ENCODE results near the gene YTHDC2.

Gene YTHDC2

GRCh38 chr5:113598926-113599325, 85.4 kb downstream of the YTHDC2 start:
- TF ChIP-seq SIN3A (IDR thresholded peaks at IDR 0.05; ENCODE audit: borderline replicate concordance, insufficient read depth, low read length), result no peak
- TF ChIP-seq POLR2AphosphoS5 (IDR thresholded peaks at IDR 0.05; ENCODE audit: low read depth, low read length), result no peak
- no peak for TF ChIP-seq FOXP2 (optimal IDR thresholded peaks at IDR 0.05; ENCODE audit: borderline replicate concordance, extremely low read depth, extremely low read length, insufficient read depth)
- TF ChIP-seq TAF1 (IDR thresholded peaks at IDR 0.05; ENCODE audit: borderline replicate concordance, insufficient read depth, low read length), result no peak
- TF ChIP-seq REST (IDR thresholded peaks at IDR 0.05; ENCODE audit: insufficient read depth in 1 of 2, low read depth in 2 of 2, low read length in 2 of 2), result no peak

GRCh38 chr5:113600255-113600905, 86.9 kb downstream of the YTHDC2 start:
- TF ChIP-seq POLR2AphosphoS5 (IDR thresholded peaks at IDR 0.05; ENCODE audit: low read depth, low read length) (no peak), FOXP2 (optimal IDR thresholded peaks at IDR 0.05; ENCODE audit: borderline replicate concordance, extremely low read depth, extremely low read length, insufficient read depth) (no peak)

GRCh38 chr5:113601423-113601822, 87.9 kb downstream of the YTHDC2 start:
- TF ChIP-seq POLR2AphosphoS5 (IDR thresholded peaks at IDR 0.05; ENCODE audit: low read depth, low read length), result no peak

DNA sequence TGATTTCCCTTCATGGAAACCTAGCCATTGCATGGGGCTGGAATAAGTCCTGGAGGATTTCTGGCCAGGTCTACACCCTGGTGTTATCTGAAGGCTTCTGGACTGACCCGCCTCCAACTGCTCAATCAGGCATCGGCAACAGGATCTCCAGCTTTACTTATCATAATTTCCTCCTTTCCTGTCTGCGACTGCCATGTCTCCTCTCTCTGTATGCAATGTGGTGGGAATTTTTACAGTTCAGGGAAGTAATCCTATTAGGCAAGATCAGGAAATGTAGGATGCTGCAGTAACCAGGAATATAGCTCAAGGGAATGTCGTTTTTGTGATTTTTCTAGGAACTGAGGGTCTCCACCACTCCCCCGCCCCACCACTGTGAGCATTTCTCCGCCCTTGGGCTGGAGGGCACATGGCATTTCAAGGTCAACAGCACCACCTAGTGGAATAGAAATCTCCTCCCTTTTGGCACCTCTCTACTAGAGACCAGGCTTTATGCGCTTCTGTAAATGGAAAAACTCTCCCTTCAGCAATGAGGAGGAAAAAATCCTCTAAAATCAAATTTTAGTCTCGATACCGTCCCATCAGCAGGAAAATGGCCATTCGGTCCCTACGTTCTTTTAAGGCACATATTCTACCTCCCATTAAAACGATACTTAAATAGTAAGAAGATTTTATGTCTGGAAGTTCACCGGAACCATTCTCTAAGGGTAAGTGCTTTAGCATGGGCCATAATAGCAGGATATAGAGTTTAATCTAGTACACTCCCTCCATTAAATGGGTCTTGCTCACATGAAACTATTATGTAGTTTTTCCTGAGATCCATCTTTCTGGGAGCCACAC, 93.0 kb downstream of the YTHDC2 start:
- TF ChIP-seq POLR2AphosphoS5 (IDR thresholded peaks at IDR 0.05; ENCODE audit: low read depth, low read length) (no peak), TAF1 (IDR thresholded peaks at IDR 0.05; ENCODE audit: borderline replicate concordance, insufficient read depth, low read length) (no peak), SIN3A (IDR thresholded peaks at IDR 0.05; ENCODE audit: borderline replicate concordance, insufficient read depth, low read length) (no peak), FOXP2 (optimal IDR thresholded peaks at IDR 0.05; ENCODE audit: borderline replicate concordance, extremely low read depth, extremely low read length, insufficient read depth) (no peak), REST (IDR thresholded peaks at IDR 0.05; ENCODE audit: insufficient read depth in 1 of 2, low read depth in 2 of 2, low read length in 2 of 2) (no peak)

GRCh38 chr5:113607361-113607760, 93.9 kb downstream of the YTHDC2 start:
- TF ChIP-seq TAF1 (IDR thresholded peaks at IDR 0.05; ENCODE audit: borderline replicate concordance, insufficient read depth, low read length), result no peak
- TF ChIP-seq SIN3A (IDR thresholded peaks at IDR 0.05; ENCODE audit: borderline replicate concordance, insufficient read depth, low read length), result no peak
- no peak for TF ChIP-seq REST (IDR thresholded peaks at IDR 0.05; ENCODE audit: insufficient read depth in 1 of 2, low read depth in 2 of 2, low read length in 2 of 2)
- no peak for TF ChIP-seq FOXP2 (optimal IDR thresholded peaks at IDR 0.05; ENCODE audit: borderline replicate concordance, extremely low read depth, extremely low read length, insufficient read depth)
- no peak for TF ChIP-seq POLR2AphosphoS5 (IDR thresholded peaks at IDR 0.05; ENCODE audit: low read depth, low read length)

- no peak for TF ChIP-seq REST (IDR thresholded peaks at IDR 0.05; ENCODE audit: insufficient read depth in 1 of 2, low read depth in 2 of 2, low read length in 2 of 2)
- no peak for TF ChIP-seq FOXP2 (optimal IDR thresholded peaks at IDR 0.05; ENCODE audit: borderline replicate concordance, extremely low read depth, extremely low read length, insufficient read depth)
- no peak for TF ChIP-seq TAF1 (IDR thresholded peaks at IDR 0.05; ENCODE audit: borderline replicate concordance, insufficient read depth, low read length)
- TF ChIP-seq POLR2AphosphoS5 (IDR thresholded peaks at IDR 0.05; ENCODE audit: low read depth, low read length), result no peak
- TF ChIP-seq SIN3A (IDR thresholded peaks at IDR 0.05; ENCODE audit: borderline replicate concordance, insufficient read depth, low read length), result no peak
These were observed 94.7 kb downstream of the YTHDC2 start for GRCh38 chr5:113608113-113608596.
